Measurements from ENCODE around the gene COL8A1.
"Not testable (repeated sequence)": the region's sequence is repeated elsewhere in the genome, so short reads cannot be mapped to it uniquely, and the experiment has no call there.

COL8A1 gene

DNA sequence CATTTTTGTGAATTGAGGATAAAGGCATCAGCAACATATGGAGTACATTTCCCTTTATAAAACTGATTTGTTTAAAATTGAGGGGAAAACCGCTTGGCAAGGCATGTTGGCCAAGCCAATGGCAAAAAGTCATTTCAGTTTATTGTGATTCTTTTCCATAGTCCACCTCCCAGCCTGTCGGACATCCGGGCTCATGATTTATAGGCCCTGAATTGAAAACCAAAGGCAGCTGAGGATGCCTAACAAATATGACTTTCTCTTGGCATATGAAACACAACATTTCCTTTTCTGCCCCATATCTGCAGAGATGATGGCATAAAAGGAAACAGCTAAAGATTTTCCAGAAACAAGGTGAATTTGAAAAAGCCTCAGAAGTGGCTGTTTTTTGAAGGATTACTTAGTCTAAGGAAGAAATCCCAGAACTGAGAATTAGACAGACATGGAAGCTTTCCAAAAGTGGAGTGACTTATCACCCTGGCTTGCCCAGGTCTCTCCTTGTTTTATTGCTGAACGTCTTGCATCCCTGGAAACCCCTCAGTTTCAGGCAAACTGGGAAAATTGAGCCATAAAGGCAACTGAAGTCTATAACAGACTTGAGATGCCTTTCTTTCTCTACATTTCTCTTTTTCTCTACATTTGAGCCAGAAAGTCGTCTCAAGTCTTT, 74.0 kb downstream of the COL8A1 start:
- no peak for DNase-seq

DNA sequence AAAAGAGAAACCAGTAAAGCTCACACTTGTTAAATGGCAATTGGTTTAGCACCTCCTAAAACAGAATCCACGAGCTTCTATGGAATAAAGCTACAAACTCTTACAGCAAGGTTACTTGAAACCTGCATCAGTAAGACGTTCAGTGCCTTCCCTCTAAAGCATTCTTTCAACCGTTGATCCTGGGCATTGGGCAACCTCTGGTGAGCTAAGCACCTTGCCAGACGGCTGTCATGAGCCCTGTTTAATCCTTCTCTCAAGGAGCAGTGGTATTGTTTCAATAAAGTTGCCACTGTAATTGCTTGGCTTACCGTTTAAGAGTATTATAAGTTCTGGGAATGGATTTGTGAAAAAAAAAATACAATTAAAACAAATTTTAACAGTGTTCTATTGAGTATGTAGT, 75.0 kb downstream of the COL8A1 start:
- DNase-seq, result no peak

DNA sequence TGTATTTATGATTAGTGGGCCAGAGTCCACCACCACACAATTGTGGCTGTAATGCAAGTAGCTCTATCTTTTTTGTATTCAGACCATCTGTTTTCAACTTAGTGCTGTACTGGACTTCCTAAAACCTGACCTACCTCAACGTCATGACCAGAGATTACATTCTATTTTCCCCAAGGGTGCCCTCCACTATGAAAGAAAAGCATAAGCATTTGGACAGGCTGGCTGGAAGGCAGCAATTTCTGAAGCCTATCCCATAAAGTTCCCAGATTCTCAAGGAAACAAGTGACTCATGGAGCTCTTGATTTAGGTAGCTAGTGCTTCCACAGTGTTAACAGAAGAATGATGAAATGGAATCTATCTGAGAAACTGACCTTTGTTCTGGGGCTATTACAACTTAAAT, 75.8 kb downstream of the COL8A1 start:
- DNase-seq, result no peak

DNA sequence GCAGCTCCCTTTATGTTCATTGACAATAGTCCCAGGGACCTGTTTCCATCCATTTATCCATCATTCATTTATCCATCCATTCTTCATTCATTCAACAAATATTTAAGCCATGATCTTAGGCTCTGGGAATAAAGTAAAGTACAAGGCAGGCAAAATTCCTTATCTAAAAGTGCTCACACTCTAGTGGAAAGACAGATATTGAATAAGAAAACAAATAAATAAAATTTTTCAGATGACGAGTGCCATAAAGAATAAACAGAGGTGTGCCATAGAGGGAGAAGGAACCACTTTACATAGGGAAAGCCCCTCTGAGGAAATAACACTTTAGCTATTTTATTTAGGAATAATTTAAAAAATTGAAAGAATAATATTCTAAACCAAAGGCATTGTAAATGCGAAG, 76.2 kb downstream of the COL8A1 start:
- DNase-seq, result no peak

DNA sequence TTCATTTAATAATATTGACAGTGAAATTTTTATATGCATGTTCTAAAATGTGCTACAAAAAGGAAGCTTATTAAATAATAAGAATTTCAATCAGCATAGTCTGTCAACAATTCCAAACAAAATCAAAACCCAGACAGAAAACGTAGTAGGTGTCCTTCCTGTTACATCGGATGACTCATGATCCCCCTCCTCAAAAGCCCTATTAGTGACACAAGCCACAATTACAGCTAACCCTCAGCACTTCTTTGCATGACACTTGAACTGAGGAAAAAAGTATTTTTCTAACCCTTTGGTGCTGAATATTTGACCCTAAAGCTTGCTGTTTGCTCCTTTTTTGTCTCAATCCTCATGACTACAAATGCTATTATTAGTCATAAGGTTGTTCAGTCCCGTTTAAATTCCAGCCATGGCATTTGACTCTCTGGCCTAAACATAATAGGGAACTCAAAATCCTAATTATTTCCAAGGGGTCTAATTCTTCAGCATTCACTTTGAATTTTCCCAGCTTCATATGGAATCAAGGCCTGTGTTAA, 78.1 kb downstream of the COL8A1 start:
- DNase-seq, result no peak

DNA sequence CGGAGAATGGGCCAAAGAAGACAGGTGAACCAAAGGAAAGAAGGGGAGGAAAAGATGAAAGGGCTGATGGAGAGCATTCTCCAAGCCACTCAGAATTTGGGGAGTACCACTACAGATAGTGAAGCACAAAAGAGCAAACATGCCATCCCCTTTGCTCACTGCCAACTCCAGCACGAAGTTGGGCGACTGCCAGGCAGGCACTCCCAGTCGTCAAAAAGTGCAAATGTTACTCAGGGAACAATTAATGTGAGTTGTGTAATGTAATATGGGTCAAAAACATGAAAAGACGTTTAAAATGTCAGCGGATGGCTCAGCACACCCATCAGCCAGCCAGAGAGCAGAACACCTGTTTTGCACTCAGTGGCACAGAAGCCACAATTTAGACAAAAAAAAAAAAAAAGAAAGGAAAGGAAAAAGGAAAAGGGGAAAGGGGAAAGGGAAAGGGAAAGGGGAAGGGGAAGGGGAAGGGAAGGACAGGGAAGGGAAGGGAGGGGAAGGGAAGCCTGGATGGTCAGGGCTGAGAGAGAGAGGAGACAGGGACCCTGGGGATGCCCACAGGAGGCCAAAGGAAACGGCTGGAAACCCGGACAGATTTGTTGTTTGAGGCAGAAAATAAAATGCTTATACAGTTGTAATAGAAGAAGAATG, 82.7 kb downstream of the COL8A1 start:
- DNase-seq, result no peak

DNA sequence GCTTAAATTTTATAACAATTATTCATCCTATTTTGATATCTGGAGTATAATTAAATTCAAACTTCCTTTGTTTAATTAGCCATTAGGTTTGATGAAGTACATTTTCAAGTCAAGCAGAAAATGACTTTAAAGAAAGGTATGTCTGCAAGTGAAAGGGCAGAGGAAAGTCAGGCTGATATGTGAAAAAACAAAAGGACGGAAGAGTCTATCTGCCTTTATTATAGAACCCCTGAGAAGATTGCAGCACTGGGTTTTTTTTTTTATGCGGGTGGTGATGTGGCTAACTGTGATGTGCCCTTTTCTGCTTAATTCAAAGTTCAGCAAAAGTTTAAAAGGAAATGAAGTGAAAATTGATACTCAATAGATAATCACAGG, 83.2 kb downstream of the COL8A1 start:
- no peak for DNase-seq

DNA sequence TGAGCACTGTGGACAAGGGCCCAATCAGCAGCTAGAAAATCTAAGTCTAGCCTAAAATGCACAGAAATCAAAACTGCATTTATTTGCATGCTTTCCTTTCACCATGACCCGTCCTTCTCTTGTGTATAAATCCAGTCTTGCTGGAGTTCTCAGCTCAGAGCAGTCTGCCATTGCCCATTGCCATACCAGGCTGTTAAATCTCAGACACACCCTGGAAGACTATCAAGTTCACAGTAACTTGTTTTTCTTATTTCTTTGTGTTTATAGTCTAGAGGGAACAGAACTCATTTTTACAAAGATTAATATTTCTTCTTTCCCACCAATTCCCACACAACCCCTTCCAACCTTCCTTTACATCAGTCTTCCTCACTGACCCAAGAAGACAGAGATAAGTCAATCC, 85.9 kb downstream of the COL8A1 start:
- DNase-seq, result no peak

DNA sequence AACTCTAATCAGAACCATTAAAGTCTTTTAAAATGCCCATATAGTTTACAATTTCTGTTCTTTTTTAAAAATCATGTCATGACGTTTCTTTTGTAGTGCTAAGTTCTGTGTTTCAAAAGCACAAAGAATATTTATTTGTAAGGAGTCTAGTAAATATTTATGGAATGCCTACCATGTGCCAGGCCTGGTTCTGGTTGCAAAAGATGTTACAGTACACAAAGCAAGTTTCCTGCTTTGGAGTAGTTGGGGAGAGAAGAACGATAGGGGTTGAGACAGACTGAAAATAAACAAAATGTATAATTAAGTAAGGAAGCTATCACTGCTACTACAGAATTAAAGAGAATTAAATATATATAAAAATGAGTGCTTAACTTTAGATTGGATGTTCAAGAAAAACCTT, 92.5 kb downstream of the COL8A1 start:
- no peak for DNase-seq

DNA sequence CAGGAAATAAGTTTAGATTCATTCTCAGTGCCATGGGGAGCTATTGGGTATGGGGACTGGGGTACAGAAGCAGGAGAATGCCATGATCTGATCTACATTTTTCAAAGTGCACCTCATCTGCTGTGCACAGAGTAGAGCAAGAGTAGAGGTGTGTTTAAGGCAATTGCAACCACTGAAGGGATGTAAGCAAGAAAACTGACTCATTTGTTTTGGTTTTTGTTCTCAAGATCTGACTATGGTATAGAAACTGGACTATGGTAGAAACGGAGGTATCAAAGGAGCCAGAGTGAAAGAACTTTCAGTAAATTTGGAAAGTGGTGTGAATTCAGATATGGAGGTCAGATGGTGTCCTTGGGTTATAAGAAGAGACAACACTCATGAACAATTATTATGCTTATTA, 93.1 kb downstream of the COL8A1 start:
- no peak for DNase-seq

DNA sequence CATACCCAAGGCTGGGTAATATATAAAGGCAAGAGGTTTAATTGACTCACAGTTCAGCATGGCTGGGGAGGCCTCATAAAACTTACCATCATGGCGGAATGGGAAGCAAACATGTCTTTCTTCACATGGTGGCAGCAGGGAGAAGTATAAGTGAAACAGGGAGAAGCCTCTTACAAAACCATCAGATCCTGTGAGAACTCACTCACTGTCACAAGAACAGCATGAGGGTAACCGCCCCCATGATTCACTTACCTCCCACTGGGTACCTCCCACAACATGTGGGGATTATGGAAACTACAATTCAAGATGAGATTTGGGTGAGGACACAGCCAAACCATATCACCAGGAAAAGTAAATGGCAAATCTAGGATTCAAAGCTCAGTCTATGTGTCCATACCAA, 102.0 kb downstream of the COL8A1 start:
- not testable (repeated sequence) for DNase-seq

DNA sequence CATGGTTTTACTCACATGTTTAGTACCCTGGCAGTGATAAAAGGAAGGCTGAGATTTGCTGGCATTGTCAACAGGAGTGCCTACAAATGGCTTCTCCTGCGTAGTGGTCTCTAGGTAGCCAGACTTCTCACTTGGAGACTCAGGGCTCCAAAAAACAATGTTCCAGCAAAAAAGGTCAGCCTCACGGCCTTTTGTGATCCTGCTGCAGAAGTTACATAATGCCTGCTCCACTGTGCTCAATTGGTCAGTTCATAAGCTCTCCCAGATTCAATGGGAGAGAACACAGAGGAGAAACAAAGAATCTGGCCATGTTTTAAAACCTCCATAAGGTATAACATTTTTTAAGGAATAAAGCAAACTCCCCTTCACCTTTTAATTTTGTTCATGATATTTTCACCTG, 103.2 kb downstream of the COL8A1 start:
- DNase-seq, result no peak

DNA sequence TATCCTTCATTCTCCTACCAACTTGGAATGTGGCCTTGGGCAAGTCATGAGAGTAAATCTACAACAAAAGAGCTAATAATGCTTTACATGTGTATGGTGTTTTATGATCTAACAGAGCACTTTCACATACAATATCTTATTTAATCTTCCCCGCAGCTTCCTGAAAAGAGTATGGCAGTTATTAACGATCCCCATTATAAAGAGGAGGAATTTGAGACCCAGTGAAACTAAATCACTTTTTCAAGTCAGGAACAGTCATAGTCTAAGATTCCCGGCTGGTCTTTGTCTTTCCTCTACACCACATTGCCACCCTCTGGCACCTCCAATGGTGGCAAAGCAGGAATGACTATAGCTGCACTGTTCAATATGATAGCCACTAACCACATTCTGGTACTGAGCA, 109.5 kb downstream of the COL8A1 start:
- no peak for DNase-seq

DNA sequence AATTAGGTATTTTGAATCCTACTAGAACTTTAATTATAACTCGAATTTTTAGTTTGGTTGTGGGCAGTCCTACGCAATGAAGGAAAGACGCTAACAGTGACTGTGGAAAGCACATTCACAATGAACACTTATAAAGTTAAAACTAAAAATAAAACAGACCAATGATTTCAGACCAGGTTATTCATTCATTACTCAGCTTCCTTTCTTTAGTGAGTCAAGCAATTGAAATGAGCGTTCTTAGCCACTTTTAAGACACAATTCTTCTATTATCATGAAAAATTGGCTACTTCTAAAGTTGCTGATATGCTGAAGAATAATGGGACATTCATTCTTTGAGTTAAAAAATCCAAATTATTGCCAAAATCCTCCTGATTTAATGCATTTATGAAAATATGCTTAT, 113.3 kb downstream of the COL8A1 start:
- DNase-seq, result no peak

DNA sequence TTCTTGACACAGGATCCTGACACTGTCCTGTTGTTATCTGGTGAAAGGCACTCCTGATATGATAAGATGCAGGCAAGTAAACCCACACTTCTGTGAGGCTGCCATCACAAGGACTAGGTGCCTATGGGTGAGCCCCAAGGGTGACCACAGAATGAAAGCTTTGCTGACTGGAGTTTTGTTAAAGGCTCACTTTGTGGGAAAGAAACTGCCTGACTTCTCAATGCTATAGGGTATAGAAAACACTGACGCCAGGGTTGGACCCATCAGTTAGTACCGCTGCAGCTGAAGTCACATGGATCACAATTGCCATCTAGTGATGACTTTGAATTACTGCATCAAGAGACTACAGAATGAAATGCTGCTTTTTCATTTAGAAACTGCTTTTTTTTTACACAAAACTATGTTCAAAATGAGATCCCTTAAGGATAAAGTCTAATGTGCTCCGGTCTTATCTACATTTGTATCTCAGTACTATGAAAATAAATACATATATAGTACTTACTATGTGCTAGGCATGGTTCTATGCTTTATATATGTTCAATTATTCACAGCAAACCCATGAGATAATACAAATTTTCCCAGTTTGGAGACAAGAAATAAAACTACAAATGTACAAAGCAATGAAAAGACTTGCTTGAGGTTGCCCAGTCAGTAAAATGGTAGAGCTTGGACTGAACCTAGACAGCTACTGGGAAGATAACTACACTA, 115.0 kb downstream of the COL8A1 start:
- DNase-seq, result peak; percentile 9

DNA sequence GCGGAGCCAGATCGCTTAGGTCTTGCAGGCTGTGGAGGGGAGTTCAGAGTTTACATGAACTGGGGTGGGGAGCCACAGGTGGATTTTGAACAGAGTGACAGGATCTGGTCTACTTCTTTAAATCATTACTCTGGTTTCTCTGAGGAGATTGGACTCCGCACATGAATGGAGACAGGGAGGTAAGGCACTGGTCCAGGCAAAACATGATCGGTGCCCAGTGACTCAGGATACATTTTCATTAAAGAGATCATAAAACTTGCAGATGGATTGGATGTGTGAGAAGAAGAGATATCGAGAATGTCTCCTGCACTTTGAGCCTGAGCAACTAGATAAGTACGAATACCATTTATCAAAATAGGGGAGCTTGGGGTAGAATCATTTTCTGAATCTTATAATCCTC, 117.4 kb downstream of the COL8A1 start:
- DNase-seq, result no peak

DNA sequence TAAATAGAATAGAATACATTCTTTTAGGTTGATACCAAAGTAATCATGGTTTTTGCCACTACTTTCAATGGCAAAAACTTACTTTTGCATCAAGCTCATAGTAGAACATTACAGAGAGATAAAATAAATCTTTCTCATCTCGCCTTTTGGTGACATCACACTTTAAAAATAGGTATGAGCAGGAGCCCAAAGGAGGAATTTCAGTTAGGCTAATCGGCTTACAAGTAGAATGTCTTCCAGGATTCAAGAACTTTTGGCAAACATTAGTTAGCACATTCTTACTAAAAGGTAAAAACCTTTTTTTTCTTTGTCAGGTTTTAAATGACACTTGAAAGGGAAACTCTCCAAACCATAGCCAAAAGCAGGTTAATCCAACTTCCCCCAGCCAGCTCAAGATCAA, 119.6 kb downstream of the COL8A1 start:
- no peak for DNase-seq

DNA sequence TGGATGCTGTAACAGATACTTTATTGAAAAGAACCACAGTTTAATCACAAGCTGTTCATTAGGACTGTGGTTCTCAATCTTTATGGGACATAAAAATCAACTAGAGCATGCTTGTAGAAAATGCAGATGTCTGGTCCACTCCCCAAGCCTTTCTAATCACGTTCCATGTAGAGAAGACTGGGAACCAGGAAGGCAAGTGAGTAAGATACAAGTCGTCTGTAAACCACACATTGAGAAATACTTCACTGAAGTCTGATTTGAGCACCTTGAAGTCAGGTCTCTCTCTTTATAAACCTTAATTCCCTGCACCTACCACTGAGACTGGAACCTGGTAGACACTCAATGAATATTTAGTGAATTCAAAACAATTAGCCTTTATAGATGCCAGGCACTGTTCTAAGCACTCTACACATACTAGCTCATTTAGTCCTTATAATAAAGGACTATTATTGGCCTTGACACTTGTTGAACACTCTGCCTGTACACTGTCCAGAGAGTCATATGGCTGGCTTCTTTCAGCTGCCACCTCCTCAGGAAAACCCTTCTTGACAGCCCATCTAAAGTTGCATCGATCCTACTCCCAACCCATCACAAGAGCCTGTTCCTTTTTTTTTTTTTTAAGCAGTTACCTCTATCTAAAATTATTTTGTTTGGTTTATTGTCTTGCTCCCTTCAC, 120.2 kb downstream of the COL8A1 start:
- no peak for DNase-seq

DNA sequence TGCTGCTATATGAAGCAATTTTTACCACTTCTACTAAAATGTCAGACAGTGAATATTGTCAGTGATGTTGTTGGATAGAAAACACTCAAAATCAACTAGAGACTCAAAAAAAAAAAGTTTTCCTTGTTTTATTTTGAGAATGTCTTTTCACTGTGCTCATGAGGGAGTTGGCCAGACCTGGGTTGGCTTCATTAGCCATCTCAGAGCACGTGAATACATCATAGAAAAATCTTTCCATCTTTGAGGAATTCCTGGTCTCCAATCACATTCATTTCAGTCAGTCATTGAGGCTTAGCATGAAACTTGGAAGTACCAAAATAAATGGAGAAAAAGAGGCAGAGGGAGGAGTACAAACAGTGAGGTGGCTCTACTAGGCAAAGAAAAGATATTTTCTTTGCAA, 121.6 kb downstream of the COL8A1 start:
- DNase-seq, result no peak

DNA sequence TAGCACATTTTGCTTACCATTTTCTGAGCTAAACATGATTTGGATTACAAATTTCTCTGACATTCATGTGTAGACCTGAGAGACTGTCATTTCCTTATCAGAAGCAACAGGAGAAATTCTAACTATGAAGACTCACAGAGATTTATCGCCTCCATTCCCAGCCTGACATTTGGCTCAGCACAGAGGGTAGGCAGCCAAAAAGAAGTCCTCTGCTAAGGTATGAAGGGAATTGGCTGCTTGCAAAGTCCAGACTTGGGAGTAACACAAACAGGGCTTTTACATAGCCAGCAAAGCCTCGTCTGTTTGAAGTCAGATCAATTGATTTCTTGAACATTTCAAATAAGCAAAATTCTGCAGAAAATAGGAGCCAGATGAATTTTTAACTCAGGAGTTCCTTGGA, 122.2 kb downstream of the COL8A1 start:
- DNase-seq, result no peak

DNA sequence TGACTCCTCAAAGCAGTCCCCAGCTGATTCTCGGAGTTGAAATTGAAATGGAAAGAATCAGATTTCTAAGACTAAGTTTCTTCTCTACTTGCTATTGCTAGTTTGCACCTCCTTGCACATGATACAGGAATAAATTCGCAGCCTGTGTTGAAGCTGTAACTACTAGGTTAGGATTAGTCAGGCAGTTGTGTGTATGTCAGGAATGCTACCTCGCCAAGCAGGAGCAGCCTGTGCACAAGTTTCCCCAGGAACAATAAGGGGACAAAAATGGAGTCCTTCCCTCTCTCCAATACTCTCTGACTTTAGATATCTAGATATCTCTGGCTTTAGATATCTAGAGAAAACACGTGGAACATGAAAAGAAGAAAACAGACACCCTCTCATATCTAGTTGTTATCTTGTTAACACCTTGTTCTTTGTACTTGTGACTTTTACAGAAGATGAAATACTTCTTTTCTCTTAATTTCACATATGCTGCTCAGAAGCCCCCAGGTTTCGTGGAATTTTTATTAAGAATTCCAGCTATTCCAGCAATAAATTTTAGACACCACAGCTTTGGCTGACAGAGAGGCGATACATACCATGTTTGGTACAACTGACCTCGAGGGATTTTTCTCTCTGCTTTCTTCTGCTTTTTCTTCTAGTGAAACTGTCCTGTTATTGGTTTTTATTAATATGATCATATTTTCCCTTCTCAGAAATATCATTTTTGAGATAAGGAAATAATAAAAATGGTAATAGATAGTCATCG, 123.2 kb downstream of the COL8A1 start:
- no peak for DNase-seq

DNA sequence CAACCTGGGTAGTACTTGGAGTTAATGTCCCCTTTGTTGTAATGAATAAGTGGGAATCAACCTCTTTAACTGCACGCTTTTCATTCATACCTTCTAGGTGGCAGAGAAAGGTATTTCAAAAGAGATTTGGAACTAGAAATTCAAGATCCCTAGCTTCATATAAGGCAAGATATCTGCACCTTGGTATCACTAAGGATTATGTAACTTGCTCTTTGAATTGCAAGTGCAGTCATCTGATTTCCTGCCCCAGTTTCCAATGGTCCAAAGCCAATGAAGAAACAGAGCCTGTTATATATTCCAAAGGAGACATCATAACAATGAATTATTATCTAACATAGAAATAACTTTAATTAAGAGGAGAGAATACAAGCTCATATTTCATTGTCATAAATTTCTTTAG, 124.5 kb downstream of the COL8A1 start:
- DNase-seq, result no peak

DNA sequence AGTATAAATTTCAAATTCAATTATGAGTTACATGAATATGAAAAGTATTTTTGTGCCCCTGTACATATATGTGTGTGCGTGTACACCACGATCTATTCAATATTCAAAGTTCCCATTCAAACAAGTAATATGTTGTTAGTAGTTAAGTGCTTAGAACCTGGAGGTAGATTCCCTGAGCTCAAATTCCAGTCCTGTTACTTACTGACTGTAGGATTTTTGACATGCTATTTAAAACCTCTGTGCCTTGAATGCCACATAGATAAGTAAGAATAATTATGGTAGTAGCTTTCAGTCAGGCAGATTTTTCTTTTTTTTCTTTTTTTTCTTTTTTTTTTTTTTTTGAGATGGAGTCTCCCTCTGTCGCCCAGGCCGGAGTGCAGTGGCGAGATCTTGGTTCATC, 126.0 kb downstream of the COL8A1 start:
- DNase-seq, result no peak

All from NCI-H1048 (cell line).